Superior temporal gyrus (tissue), 1 donor: ENCODE measurements around the gene PLPP3.

Experiments used
- DNase-seq: peaks from one replicate; pipeline ENCODE4 v3.0.0-alpha.2; 2016; ENCODE audit errors: extremely low spot score

PLPP3 gene

DNA sequence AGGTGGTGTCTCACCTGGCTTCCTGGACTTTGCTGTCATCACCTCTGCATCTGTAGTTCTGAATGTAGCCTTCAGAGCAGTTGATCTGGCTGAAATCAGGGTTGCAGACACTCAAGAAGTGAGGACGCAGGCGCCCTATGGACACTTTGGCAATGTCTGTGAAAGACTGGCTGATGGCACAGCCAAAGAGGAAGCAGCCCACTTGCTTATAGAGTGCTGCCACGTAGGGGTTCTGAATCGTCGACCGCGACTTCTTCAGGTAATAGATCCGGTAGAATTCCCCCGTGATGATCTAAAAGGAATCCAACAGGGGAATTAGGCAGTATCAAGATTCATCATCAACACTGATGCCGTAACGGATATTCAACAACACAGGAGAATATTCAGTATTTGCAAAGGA is 55.1 kb downstream of the PLPP3 start:
- no peak for DNase-seq

DNA sequence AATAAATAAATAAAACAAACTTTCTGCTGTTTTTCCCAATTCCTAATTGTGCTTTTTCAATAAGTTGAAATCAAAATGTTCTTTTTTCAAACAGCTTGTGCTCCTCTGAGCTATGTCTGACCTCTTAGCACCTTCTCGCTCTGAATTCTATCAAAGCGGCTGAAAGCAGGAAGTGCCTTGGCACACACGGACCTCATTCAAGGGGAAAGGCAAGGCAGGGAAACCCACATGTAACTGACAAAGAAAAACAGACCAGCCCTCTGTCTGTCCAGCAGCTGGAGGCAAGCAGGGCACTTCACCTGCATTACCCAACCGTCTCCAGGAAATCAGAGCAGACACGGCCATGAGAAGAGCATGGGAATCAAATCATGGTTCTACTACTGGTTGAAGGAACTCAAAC is 56.7 kb downstream of the PLPP3 start:
- DNase-seq: no peak

- no peak for DNase-seq
Observed at GRCh38 chr1:56520016-56520601, 59.3 kb downstream of the PLPP3 start.

GRCh38 chr1:56517404-56518130 is 61.8 kb downstream of the PLPP3 start:
- DNase-seq: no peak

- no peak for DNase-seq
Observed at GRCh38 chr1:56516539-56517252, 62.7 kb downstream of the PLPP3 start.

DNA sequence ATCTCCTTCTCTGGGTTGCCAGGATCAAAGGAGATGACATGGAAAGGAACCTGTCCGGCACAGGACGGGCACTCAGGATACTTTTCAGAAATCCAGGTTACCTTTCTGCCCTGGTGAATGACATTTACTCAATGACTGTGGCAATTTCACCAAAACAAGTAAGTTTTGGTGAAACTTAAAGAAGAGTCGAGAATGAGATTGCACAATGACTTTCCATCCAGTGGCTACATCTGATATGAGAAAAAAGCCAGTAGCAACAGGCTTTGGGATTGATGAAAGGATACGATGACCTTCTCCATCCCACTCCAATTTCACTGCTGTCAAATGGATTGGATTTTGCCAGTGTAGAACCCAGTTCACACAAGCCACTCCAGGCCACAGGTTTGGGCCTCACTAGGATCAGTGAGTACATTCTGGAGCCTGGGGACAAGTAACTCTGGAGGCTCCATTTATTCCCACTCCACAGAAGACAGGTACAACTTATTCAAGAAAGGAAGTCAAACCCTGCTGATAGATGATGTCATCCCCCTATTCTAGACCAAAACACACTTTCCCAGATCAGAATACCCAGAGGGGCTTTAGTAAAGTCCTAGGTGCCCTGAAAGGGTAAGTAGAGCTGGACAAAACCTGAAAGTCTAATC is 63.3 kb downstream of the PLPP3 start:
- no peak for DNase-seq

GRCh38 chr1:56512724-56513494 is 66.5 kb downstream of the PLPP3 start:
- DNase-seq: no peak

DNA sequence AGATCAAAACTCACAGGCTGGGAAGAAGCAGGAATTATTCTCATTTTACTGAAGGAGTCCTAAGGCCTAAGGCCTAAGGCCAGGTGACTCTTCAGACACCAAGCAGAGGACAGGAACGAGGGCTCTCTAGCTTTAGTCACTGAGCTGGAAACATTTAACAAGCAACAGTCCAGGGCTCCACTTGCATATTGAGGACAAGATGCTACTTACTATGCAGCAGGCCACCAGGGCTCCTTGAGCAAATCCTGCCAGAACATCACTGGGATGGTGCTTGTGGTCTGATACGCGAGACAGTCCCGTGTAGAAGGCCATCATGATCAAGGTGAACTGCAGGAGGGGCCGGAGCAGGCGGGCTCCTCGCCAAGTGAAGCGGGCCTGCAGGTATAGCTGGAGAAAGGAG is 67.6 kb downstream of the PLPP3 start:
- DNase-seq: no peak

GRCh38 chr1:56511364-56511763 is 68.0 kb downstream of the PLPP3 start:
- no peak for DNase-seq

DNA sequence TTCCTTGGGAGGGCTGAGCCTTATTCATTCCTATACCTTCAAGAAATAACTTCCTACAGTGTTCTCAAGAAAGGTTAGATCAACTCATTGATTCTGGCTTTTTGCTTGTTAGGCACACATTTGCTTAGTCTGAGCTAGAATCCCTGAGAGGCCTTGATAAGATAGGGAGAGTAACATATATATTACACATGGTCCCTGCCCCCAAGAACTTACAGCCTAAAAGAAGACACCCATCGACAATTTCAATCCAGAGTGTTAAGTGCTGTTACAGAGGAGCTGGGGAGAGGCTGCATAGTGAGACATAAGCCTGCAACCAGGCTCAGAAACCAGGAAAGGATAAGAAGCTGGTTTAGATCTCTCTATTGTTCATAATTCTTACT is 68.7 kb downstream of the PLPP3 start:
- DNase-seq: no peak

DNA sequence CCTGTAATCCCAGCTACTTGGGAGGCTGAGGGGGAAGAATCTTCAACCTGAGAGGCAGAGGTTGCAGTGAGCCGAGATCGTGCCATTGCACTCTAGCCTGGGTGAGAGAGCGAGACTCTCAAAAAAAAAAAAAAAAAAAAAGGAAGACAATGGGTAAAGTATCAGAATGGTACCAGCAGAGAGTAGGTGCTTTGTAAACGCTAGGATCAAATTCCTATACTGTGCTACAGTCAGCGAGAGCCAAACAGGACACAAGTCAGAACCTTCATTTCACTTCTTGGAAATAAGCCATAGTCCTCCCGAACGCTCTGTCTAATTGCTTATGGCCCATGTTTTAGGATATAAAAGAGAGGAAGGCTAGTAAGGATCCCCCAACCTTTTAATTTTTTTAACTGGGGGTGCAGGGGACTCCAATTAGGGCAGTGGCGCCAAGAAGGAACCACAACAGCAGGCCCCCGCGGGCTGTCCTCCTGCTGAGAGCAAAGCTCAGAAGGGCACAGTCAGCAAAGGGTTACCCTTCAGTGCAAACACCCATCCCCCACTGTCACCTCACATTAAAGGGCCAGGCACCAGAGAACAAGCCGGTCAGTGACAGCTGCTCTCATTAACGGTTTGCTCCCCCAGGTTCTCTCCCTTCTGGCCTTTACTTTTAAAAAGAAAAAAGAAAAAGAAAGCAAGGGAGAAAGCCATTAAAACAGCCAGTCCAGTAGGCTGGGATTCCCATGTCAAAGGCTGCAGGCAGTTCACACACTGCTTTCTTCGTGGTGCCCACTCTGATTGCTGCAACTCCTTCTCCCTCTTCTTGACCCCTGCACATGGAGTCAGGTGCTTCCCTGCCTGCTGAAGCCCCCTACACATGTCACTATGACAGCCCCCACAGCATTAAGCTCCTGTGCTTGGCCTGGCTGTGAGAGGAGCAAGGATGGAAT is 69.4 kb downstream of the PLPP3 start:
- DNase-seq: no peak

- DNase-seq: no peak
Observed at GRCh38 chr1:56508523-56508983, 70.8 kb downstream of the PLPP3 start.

- no peak for DNase-seq
Observed at GRCh38 chr1:56507925-56508522, 71.3 kb downstream of the PLPP3 start.

GRCh38 chr1:56506951-56507491 is 72.3 kb downstream of the PLPP3 start:
- DNase-seq: no peak

- DNase-seq: no peak
Observed at GRCh38 chr1:56505792-56506743, 73.3 kb downstream of the PLPP3 start.

GRCh38 chr1:56502700-56503245 is 76.6 kb downstream of the PLPP3 start:
- DNase-seq: no peak

DNA sequence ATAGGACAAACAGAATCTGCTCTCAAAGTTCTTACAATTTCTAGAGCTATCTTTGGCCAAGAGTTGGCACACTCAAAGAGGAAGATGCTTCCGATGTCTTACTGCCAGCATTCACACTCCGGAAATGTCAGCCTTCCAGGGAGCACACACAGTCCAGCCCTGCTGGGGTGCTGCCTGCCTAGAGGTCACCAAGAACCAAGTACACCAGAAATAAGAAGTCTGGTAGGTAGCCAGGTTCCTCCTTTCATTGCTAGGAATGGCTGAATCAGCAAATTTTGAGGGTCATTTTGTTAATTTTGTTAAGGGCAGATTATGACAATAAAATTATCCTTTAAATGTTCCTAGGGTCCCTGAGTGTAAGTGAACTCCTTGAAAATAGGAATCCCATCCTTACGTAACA is 77.5 kb downstream of the PLPP3 start:
- no peak for DNase-seq

GRCh38 chr1:56501426-56501825 is 77.9 kb downstream of the PLPP3 start:
- no peak for DNase-seq
